COLO829 (cell line): ENCODE data around the gene P3R3URF.

Experiments
- DNase-seq: peaks from one replicate; pipeline ENCODE4 v3.0.0; 2012; ENCODE audit warnings: low spot score

P3R3URF gene

GRCh38 chr1:46193984-46194570 lies 17.8 kb upstream of the P3R3URF start:
- no peak for DNase-seq

- DNase-seq, result no peak
Measured at GRCh38 chr1:46193285-46193684, 17.0 kb upstream of the P3R3URF start.

- no peak for DNase-seq
Measured at GRCh38 chr1:46192171-46192570, 15.9 kb upstream of the P3R3URF start.

GRCh38 chr1:46191033-46191701 lies 14.9 kb upstream of the P3R3URF start:
- DNase-seq, result no peak

- DNase-seq, result no peak
Measured at GRCh38 chr1:46190539-46190938, 14.3 kb upstream of the P3R3URF start.

- DNase-seq, result no peak
Measured at GRCh38 chr1:46188295-46189030, 12.2 kb upstream of the P3R3URF start.

GRCh38 chr1:46187106-46187869 lies 11.0 kb upstream of the P3R3URF start:
- DNase-seq, result no peak

GRCh38 chr1:46186076-46186475 lies 9.8 kb upstream of the P3R3URF start:
- no peak for DNase-seq

- no peak for DNase-seq
Measured at GRCh38 chr1:46184920-46185658, 8.8 kb upstream of the P3R3URF start.

GRCh38 chr1:46183926-46184557 lies 7.8 kb upstream of the P3R3URF start:
- no peak for DNase-seq

- peak; percentile 79 for DNase-seq
Measured at GRCh38 chr1:46183079-46183847, 7.0 kb upstream of the P3R3URF start.

GRCh38 chr1:46181343-46182260 lies 5.3 kb upstream of the P3R3URF start:
- no peak for DNase-seq

GRCh38 chr1:46180082-46180616 lies 3.9 kb upstream of the P3R3URF start:
- no peak for DNase-seq

- DNase-seq, result peak; percentile 75
Measured at GRCh38 chr1:46179138-46180081, 3.1 kb upstream of the P3R3URF start.

- no peak for DNase-seq
Measured at GRCh38 chr1:46175243-46175642, 1.0 kb downstream of the P3R3URF start.

GRCh38 chr1:46174448-46175231 lies 1.6 kb downstream of the P3R3URF start, which contains the start of gene TSPAN1:
TSPAN1 (plus strand) TSS chr1:46175087; CDS start chr1:46181108, 6,021 bp downstream.
- no peak for DNase-seq

GRCh38 chr1:46173361-46173856 lies 2.9 kb downstream of the P3R3URF start:
- no peak for DNase-seq
